Measurements from ENCODE around the gene GBF1.
A peak's percentile ranks its signal among the peaks of the same experiment; 100 is the strongest.

GBF1 gene

DNA sequence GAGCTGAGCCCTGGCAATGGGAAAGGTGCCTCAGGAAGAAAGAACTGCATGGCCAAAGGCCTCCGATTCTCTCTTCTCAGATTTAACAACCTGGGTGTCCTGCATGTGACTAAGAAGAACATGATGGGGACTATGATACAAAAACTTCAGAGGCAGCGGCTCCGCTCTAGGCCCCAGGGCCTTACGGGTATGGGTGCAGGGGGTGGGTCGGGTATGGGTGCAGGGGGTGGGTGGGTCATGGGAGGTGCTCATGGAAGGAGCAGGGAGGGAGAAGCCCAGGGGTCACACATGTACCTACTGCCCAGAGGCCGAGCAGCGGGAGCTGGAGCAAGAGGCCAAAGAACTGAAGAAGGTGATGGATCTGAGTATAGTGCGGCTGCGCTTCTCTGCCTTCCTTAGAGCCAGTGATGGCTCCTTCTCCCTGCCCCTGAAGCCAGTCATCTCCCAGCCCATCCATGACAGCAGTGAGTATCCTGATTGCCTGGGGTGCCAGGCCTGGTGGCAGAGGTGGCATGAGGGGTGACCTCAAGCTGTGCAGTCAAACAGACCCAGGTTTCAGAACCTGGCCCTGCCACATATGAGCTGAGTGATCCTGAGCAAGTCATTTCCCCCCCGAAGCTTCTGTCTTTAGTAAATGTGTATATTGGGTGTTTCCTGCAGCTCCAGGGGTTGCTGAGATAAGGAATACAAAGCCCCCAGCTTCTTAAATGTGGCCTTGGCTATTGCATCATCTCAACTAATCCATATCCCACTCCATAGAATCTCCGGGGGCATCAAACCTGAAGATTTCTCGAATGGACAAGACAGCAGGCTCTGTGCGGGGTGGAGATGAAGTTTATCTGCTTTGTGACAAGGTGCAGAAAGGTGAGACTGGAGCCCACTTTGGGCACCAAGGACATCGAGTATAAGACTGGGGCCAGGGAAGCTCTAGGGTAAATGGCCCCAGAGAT is 152.2 kb downstream of the GBF1 start:
- DNase-seq = no peak

DNA sequence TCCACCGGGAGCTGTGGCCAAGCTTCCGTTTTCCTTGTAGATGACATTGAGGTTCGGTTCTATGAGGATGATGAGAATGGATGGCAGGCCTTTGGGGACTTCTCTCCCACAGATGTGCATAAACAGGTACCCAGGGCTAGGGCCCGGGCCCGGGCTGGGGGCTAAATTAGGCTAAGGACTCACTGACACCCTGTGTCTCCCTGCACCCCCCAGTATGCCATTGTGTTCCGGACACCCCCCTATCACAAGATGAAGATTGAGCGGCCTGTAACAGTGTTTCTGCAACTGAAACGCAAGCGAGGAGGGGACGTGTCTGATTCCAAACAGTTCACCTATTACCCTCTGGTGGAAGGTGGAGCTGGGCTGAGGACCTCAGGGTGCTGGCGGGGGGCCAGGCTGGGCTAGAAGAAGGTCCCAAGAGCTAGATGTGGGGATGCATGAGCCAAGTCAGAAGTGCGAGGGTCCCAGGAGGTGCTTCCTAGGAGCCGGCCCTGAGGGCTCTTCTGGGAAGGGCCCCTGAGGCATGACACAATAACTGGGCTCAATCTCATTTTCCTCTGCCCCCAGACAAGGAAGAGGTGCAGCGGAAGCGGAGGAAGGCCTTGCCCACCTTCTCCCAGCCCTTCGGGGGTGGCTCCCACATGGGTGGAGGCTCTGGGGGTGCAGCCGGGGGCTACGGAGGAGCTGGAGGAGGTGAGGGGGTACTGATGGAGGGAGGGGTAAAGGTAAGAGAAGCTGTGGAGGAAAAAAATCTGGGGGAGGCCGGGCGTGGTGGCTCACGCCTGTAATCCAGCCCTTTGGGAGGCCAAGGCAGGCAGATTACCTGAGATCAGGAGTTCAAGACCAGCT is 153.1 kb downstream of the GBF1 start:
- DNase-seq = no peak

- peak; percentile 83 for DNase-seq
Observed at GRCh38 chr10:102399217-102400021, 154.1 kb downstream of the GBF1 start.

- DNase-seq = no peak
Observed at GRCh38 chr10:102400076-102400475, 154.7 kb downstream of the GBF1 start.

- no peak for DNase-seq
Observed at GRCh38 chr10:102400598-102401341, 155.4 kb downstream of the GBF1 start.

- no peak for DNase-seq
Observed at GRCh38 chr10:102401342-102401654, 156.0 kb downstream of the GBF1 start.

DNA sequence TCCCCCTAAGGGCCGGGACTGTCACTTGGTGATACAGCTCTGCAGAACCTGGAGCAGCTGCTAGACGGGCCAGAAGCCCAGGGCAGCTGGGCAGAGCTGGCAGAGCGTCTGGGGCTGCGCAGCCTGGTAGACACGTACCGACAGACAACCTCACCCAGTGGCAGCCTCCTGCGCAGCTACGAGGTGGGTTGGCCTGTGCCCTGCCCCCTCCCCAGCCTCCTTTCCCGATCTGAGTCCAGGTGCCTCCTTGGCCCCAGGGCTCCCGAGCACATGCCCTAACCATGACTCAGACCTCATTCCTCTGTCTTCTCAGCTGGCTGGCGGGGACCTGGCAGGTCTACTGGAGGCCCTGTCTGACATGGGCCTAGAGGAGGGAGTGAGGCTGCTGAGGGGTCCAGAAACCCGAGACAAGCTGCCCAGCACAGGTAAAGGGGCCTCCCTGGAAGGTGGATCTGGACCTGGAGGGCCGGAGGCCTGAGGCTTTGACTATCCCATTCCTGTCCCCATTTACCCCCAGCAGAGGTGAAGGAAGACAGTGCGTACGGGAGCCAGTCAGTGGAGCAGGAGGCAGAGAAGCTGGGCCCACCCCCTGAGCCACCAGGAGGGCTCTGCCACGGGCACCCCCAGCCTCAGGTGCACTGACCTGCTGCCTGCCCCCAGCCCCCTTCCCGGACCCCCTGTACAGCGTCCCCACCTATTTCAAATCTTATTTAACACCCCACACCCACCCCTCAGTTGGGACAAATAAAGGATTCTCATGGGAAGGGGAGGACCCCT is 156.6 kb downstream of the GBF1 start:
- DNase-seq = no peak

DNA sequence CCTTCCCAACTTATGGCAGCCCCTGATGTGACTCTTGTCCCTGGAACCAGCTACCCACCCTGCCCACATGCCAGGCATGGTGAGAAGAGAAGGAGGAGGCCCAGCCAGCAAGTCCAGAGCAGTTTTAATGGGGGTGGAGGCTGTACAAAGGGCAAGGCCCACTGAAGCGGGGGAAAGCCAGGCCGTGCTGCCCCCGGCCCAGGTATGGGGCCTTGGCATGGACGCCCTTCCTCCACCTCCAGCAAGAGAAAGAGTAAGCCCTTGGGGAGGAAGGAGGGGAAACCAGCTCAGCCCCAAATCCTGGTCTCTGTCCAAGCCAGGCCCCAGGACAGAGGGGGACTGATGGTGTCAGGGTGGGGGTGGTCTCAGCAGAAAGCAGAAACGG is 157.2 kb downstream of the GBF1 start:
- no peak for DNase-seq

GRCh38 chr10:102403115-102403514 is 157.8 kb downstream of the GBF1 start:
- DNase-seq = no peak

GRCh38 chr10:102404361-102405107 is 159.2 kb downstream of the GBF1 start:
- no peak for DNase-seq

DNA sequence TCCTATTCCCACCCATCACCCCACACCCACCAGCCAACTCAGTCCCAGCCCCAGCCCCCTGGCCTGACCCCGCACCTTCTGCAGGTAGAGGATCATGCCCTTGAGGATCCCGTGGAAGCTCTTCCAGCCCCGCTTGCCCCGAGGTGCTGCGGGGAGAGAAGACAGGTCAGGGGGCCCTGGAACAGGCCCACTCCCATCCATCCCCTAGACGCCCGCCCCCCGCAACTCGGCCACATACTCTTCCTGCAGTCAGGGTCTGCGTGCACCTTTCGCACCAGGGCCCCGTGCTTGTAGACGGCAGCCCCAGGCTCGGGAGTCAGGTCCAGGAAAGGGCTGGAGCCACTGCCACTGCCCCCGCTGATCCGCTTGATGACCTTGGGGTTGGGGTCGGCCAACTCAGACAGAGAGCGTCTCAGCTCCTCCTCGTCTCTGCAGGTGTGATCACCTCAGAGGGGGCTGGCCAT is 159.8 kb downstream of the GBF1 start:
- no peak for DNase-seq

GRCh38 chr10:102405632-102406031 is 160.3 kb downstream of the GBF1 start:
- no peak for DNase-seq

DNA sequence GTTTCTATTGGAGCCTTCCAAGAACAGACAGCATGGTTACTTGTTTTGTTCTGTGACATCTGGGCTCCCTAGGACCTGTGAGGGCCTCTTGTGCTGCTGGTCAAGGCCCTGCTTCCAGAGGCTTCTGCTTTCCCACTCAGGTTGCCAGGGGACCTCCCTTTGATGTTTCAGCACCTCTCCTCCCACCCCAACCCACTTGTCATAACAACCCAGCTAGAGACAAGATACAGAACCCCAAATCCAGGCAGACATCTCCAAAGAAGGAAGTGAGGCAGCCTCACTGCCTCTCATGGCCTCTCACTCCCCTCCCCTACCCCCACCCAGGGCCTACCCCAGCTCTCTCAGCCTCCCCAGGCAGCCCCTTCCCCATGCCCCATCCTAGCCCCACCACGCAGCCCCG is 161.5 kb downstream of the GBF1 start:
- no peak for DNase-seq

DNA sequence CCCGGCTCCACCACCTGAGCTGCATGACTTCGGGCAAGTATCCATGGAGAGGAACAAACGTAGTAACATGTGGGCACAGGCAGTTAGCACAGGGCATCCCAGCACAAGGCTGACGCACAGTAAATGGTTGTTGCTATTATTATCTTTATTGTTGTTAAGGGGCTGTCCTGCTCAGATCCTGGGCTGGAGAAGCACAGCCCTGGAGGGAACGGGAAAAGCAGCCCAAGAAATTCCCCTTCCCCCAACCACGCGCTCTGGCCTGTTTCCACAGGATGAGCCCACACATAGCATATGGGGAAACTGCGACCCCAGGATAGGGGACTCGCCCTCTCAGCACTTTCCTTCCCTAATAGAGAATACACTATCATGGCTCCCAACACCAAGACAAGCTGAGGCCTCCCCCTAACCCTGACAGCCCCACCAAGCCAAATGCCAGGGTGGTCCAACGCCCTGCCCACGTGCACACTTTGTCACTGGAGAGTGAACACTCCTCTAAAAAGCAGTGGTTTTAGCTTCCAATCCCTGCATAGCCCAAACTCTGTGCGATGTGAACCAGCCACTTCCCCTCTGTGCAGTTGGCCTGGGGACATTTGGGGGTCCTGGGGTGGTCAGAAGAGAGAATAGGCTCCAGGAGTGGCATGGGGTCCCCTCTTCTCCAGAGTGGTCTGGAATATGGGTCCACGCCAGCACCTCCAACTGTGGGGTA is 162.2 kb downstream of the GBF1 start:
- DNase-seq = no peak

DNA sequence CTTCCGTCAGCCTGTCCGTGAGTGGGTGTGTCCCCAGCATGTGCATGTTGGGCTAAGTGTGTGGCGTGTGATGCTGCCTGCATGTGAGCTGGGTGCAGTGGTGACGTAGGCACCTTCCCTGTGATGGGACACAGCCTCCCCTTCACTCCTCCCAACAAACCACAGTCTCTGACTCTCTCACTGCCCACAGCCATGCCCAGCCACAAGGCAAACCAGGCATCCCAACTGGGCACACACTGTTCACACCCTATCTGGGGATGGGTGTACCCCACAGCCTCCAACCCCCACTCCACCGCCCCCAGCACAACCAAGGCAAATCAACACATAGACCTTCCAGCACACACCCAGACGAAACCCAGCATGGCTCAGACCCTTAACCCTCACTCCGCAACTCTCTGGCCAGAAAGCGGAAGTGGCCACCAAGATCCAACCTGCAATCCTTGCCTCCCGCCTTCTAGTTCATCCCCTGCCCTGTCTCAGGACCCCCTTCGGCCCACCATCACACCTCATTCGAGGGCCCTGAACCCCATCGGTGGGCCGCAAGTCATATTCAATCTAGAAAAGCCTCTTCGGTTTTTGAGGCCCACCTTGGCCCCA is 162.9 kb downstream of the GBF1 start:
- no peak for DNase-seq

DNA sequence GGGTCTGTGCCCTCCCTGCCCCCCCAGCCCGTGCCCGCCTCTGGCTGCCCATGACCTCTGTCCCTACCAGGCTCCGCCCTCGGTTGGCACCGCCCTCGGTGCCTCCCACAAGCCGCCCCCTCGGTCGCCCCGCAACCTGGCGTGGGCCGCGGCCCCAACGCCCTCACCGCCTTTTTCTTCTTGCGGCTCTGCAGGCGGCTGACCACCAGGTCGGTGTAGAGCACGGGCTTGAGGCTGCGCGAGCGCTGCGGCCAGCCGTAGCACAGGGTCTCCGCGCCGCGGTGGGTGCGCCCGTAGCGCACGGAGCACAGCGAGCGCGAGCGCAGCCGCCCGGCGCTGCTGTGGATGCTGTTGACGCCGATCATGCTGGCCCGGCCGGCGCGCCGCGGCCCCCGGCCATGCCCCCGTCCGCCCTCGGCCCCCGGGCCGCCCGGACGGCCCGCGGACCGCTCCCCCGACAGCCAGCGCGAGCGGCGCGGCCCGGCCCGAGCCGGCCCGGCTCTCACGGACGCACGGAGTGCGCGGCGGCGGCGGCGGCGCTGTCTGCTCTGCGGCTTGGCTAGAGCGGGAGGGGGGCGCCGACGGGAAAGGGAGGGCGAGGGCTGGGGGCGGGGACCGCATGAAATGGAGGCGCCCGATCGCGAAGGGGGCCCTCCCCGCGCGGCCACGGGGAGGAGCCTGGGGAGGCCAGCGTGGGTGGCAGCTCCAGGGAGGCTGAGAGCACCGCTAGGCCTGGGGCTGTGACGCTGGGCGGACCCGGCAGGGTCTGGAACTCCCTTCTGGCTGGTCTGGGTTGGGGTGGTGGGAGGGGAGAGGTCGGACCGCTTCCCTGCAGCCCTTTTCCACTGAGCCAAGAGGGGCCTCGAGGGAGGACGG is 163.6 kb downstream of the GBF1 start:
- no peak for DNase-seq

GRCh38 chr10:102409604-102410428 is 164.5 kb downstream of the GBF1 start:
- DNase-seq = no peak
